Omental fat pad (tissue), 4 donors: Measurements from ENCODE around the gene CDV3. TPM values are rescaled to one million over a fixed set of nuclear protein-coding genes. Genes with fewer than 3 reads are reported as not detected.

Source experiments
- ATAC-seq: fragments of 150-250 bp; one replicate; pipeline ENCODE4 v1.9.1; 2016; ENCODE audit warnings: mild to moderate bottlenecking, moderate library complexity; ENCODE audit not compliant: low FRiP score
- DNase-seq: peaks from one replicate; pipeline ENCODE4 v3.0.0-alpha.2; 2019; ENCODE audit warnings: low spot score
- CTCF ChIP-seq, 3 donors: fragments of 450-650 bp; IDR thresholded peaks; one replicate each; pipeline ENCODE4 v1.5.1; 2016 to 2017; ENCODE audit warnings: antibody characterized with exemption in 3 of 3, mild to moderate bottlenecking in 3 of 3, moderate library complexity in 2 of 3
- total RNA-seq, 4 donors: library from RNA; depleted of rRNA; stranded (reverse); fragments of >200 nt; gene quantifications; one replicate each; pipeline ENCODE4 v1.1.0, GENCODE V29; 2016

Gene CDV3
- total RNA-seq, 4 donors from 2014 or later: 103 to 290 (median 213) TPM

DNA sequence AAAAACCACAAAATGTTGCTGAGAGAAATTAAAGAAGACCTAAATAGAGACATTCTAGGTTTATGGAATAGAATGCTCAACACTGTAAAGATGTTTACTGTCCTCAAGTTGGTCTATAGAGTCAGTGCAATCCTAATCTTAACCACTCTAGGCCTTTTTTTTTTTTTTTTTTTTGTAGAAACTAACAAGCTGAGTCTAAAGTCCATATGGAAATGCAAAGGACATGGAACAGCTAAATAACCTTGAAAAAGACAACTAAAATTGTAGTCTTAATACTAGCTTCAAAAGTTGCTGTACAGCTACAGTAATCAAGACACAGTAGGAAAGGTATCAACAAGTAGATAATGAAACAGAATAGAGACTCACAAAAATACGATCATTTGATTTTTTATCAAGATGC, 32.9 kb downstream of the CDV3 start:
- TF ChIP-seq CTCF (IDR thresholded peaks at IDR 0.05): no peak
- ATAC-seq (no peak), DNase-seq (no peak)

GRCh38 chr3:133606902-133607301, 33.4 kb downstream of the CDV3 start:
- TF ChIP-seq CTCF (IDR thresholded peaks at IDR 0.05): no peak
- ATAC-seq (no peak), DNase-seq (no peak)

DNA sequence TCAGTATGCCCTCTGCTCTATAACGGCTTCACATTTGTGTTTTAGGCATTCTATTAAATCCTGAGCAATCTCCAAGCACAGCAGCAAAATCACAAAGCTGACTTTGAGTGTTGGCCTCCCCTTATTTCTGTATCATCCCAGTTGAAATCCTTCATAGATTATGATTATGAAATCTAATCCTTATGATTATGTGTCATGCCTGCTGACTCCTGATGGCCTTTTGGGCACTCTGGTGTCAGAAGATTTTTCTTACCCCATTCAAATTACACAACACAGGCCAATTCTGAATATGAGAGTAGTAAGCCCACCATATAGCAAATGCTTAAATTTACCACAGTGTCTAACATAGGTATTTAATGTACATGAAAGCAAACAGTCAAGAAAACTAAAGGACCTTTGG, 34.3 kb downstream of the CDV3 start:
- ATAC-seq (no peak), DNase-seq (no peak)
- no peak for TF ChIP-seq CTCF (IDR thresholded peaks at IDR 0.05)

DNA sequence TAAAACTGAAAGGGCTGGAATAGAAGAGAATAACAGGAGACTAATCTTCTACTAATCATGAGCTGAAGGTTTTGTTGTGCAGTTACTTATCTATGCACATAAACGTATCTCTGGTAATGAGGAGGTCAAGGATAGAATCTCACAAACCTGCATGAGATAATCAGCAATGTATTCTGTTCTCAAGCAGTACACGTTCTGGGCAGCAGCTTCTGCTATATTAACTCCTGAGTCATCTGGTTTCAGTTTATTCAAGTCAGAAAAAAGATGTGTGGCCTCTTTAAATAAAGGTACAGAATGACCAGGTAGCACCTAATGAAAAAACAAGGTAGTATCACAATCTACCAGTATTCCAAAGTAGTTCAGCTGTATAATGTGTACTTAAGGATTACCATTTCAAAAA, 34.9 kb downstream of the CDV3 start:
- TF ChIP-seq CTCF (IDR thresholded peaks at IDR 0.05): no peak
- DNase-seq (no peak), ATAC-seq (no peak)

- no peak for ATAC-seq
These were observed 36.5 kb downstream of the CDV3 start for GRCh38 chr3:133610031-133610430.

GRCh38 chr3:133611534-133611933, 38.0 kb downstream of the CDV3 start:
- TF ChIP-seq CTCF (IDR thresholded peaks at IDR 0.05): no peak
- no peak for DNase-seq
- no peak for ATAC-seq

More at GRCh38 chr3:133610031-133610430, 36.5 kb downstream of the CDV3 start:
- TF ChIP-seq CTCF (IDR thresholded peaks at IDR 0.05): no peak
- DNase-seq: no peak

DNA sequence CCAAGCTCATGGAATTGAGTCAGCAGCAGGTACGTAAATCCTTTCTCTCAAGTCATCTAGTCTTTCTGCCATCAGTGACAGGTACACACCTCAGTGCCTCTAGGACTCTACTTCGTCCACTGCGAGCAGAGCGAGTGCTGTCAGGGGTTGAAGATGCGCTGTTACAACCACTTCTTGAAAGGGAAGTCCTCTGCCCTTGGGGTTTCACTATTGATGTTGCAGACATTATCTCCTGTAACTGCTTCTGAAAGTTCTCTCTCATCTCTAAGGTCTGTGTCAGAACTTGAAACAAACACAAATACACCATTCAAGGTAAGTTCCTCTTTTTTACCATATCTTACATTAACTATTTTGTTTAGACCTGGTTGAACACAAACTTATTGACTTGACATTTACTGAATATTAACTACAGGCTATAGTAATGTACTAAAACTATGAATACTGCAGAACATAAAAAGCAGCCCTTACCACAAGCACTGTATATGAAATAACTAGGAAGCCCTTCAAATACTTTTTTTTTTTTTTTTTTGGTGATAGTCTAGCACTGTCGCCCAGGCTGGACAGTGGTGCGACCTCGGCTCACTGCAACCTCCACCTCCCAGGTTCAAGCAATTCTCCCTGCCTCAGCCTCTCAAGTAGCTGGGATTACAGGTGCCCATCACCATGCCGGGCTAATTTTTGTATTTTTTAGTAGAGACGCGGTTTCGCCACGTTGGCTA, 46.7 kb downstream of the CDV3 start:
- no peak for TF ChIP-seq CTCF (IDR thresholded peaks at IDR 0.05)
- no peak for ATAC-seq
- DNase-seq: no peak
